Astrocyte (in vitro differentiated cells and primary cell): ENCODE data around the gene MON2.

Experiments used
- EZH2 ChIP-seq: IDR thresholded peaks from 2 replicates; pipeline ENCODE4 v1.6.1; 2012; ENCODE audit warnings: mild to moderate bottlenecking, low read length, inconsistent platforms; ENCODE audit not compliant: insufficient read depth
- TF ChIP-seq, protein P1 (sequence below): IDR thresholded peaks from 2 replicates; pipeline ENCODE4 v1.5.1; 2011; ENCODE audit warnings: low read depth, mild to moderate bottlenecking, inconsistent platforms, low read length, moderate library complexity; ENCODE audit not compliant: insufficient read depth

DNA sequence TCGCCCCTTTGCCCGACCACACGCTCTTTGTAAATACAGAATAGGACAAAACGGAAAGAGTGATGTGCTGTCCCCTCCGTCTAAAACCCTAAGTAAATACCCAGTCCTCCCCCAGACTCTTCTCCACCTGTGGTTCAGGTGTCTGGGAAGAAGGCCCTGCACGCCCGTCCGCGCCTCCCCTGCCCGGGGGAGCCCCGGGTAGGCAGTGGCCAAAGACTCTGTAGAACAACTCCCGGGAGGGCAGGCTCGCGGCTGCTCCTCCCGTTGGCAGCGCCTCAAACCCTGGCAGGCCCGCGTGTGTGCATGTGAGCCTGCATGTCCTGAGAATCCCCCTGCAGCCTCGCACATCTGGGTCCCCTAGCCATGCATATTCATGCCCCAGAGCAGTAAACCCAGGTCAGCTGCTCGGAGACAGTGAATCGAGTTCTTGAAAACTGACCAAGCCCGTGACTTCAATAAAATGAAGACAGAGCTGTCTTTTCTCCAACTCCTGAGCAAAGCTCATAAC, 165.8 kb downstream of the MON2 start:
- TF ChIP-seq EZH2 = no peak
- TF ChIP-seq, protein P1, sequence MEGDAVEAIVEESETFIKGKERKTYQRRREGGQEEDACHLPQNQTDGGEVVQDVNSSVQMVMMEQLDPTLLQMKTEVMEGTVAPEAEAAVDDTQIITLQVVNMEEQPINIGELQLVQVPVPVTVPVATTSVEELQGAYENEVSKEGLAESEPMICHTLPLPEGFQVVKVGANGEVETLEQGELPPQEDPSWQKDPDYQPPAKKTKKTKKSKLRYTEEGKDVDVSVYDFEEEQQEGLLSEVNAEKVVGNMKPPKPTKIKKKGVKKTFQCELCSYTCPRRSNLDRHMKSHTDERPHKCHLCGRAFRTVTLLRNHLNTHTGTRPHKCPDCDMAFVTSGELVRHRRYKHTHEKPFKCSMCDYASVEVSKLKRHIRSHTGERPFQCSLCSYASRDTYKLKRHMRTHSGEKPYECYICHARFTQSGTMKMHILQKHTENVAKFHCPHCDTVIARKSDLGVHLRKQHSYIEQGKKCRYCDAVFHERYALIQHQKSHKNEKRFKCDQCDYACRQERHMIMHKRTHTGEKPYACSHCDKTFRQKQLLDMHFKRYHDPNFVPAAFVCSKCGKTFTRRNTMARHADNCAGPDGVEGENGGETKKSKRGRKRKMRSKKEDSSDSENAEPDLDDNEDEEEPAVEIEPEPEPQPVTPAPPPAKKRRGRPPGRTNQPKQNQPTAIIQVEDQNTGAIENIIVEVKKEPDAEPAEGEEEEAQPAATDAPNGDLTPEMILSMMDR = no peak
